Measurements from ENCODE around the gene ZNF431. TPM values are rescaled to one million over a fixed set of nuclear protein-coding genes. Genes with fewer than 3 reads are reported as not detected.

Gene ZNF431
- total and polyA plus RNA-seq, 2 of the 8 experiments (the other 6 are each of a cell fraction or from before 2014, with no cell fraction given) = 6.7 to 43.2 TPM

DNA sequence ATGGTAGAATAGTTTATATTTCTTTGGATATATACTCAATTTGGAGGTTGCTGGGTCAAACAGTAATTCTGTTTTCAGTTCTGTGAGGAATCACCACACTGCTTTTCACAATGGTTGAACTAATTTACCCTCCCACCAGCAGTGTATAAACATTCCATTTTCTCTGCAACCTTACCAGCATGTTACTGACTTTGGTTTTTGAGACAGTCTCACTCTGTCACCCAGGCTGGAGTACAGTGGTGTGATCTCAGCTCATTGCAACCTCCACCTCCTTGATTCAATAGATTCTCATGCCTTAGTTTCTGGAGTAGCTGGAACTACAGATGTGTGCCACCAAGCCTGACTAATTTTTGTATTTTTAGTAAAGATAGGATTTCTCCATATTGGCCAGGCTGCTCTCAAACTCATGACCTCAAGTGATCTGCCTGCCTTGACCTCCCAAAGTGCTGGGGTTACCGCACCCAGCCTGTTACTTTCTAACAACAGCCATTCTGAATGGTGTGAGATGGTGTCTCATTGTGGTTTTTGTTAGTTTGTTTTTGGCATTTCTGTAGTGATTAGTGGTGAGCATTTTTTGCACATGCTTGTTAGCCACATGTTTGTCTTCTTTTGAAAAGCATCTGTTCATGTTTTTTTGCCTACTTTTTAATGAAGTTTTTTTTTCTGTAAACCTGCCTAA lies 47.4 kb upstream of the ZNF431 start:
- Histone ChIP-seq H2BK120ac (replicated peaks; ENCODE audit: low read depth, low read length) (no peak overlapping the region), H3K23ac (ENCODE audit: insufficient read length) (no peak overlapping the region), H3K79me2 (ENCODE audit: control insufficient read depth in 1 of 2, insufficient read depth in 2 of 2, low read length in 2 of 2) (peaks cover 0 to 57% of the 10 kb centered on the region in 2 experiments; a peak in 3 of 4 replicates), H4K20me1 (replicated peaks in 1 of 2; ENCODE audit: control insufficient read depth in 1 of 2, insufficient read depth in 2 of 2, low read length in 2 of 2) (peaks cover 0 to 3% of the 10 kb centered on the region in 2 experiments), H2BK12ac (ENCODE audit: low read depth, low read length) (no peak overlapping the region), H2BK20ac (ENCODE audit: low read length) (no peak overlapping the region), H2BK15ac (ENCODE audit: low read length) (no peak overlapping the region), H2AFZ (ENCODE audit: low read length) (no peak overlapping the region), H3K18ac (ENCODE audit: extremely low read depth, low read length) (no peak overlapping the region), H4K5ac (ENCODE audit: insufficient read length, low read depth, low read length) (no peak overlapping the region), H3K9ac (replicated peaks in 1 of 4; ENCODE audit: extremely low read depth in 1 of 4, low read depth in 3 of 4, low read length in 3 of 4) (no peak overlapping the region), H3K23me2 (ENCODE audit: low read depth, low read length) (no peaks in the 10 kb centered on the region), H3K27ac (ENCODE audit: low read depth, low read length) (no peak overlapping the region), H4K91ac (replicated peaks; ENCODE audit: insufficient read length, low read length) (no peak overlapping the region), H3K36me3 (ENCODE audit: control insufficient read depth in 2 of 4, insufficient read depth in 4 of 4, low read length in 3 of 4) (peaks cover 0 to 44% (median 13%) of the 10 kb centered on the region in 4 experiments; a peak in 3 of 8 replicates), H3K4ac (replicated peaks; ENCODE audit: insufficient read length, low read depth, low read length) (no peak overlapping the region), H2AK5ac (ENCODE audit: low read depth, low read length) (no peak overlapping the region), H3K27me3 (replicated peaks in 1 of 4; ENCODE audit: control insufficient read depth in 3 of 4, extremely low read depth in 1 of 4, insufficient read depth in 3 of 4, low read length in 3 of 4) (no peaks in the 10 kb centered on the region), H3K9me3 (ENCODE audit: insufficient read depth in 2 of 2, low read depth in 1 of 2, low read length in 1 of 2) (no peaks in the 10 kb centered on the region; a peak in 1 of 4 replicates), H4K8ac (ENCODE audit: extremely low read depth, insufficient read depth, low read length) (no peak overlapping the region), H3K4me3 (ENCODE audit: extremely low read depth in 1 of 4, insufficient read depth in 2 of 4, low read depth in 3 of 4, low read length in 4 of 4) (no peak overlapping the region), H3K79me1 (ENCODE audit: low read depth, low read length) (peaks cover 2% of the 10 kb centered on the region; the same call in 1 of the 2 replicates), H3K4me1 (replicated peaks in 1 of 4; ENCODE audit: control insufficient read depth in 3 of 4, insufficient read depth in 4 of 4, low read length in 3 of 4) (peaks cover 0 to 4% (median 0%) of the 10 kb centered on the region in 4 experiments; a peak in 3 of 7 replicates), H3K56ac (replicated peaks; ENCODE audit: insufficient read length, low read depth, low read length) (no peak overlapping the region), H2BK5ac (ENCODE audit: low read depth, low read length) (no peak overlapping the region), H3K14ac (ENCODE audit: insufficient read length) (no peak overlapping the region), H3K4me2 (ENCODE audit: insufficient read depth in 1 of 2, low read depth in 2 of 2, low read length in 2 of 2) (no peak overlapping the region)
- WGBS, 2 experiments (ENCODE audit: extremely low coverage in 1 of 2, insufficient coverage in 1 of 2, insufficient read length in 1 of 2, insufficient replicate concordance in 2 of 2, low coverage in 1 of 2, low lambda C conversion rate in 2 of 2, missing lambda C conversion rate in 1 of 2) = 92% methylated on average over 1 of the region's 1 CpG; no CpG with 5 or more reads in 1 of the 2 experiments
- DNase-seq (ENCODE audit: low read depth in 1 of 2, low spot score in 2 of 2) = no peak
- POLR2A ChIA-PET (ENCODE audit: partially characterized antibody) = interaction anchor here (0.6 to 2.2 kb wide), 4 partner anchors 10 to 169 kb away, joined by 3 to 9 read pairs (median 4); partner anchors contain the start of gene ZNF714
- TF ChIP-seq SIN3A (conservative IDR thresholded peaks at IDR 0.05 in 1 of 2, IDR thresholded peaks at IDR 0.05 in 1 of 2; ENCODE audit: low read depth in 1 of 2, low read length in 2 of 2) (no peak), SIX5 (IDR thresholded peaks at IDR 0.05; ENCODE audit: low read depth, low read length) (no peak), YY1 (IDR thresholded peaks at IDR 0.05; ENCODE audit: low read depth, low read length) (no peak), CHD2 (IDR thresholded peaks at IDR 0.05; ENCODE audit: low read length) (no peak), ASH2L (IDR thresholded peaks at IDR 0.05; ENCODE audit: low read length) (no peak), FOSL1 (IDR thresholded peaks at IDR 0.05; ENCODE audit: insufficient read depth, low read depth, low read length) (no peak), POLR2A (IDR thresholded peaks at IDR 0.05; ENCODE audit: control extremely low read depth in 1 of 2, low read depth in 2 of 2, low read length in 2 of 2) (no peak), SP1 (IDR thresholded peaks at IDR 0.05; ENCODE audit: low read depth, low read length) (no peak), TEAD4 (IDR thresholded peaks at IDR 0.05; ENCODE audit: low read depth, low read length) (no peak), BACH1 (IDR thresholded peaks at IDR 0.05; ENCODE audit: low read length) (no peak), RFX5 (IDR thresholded peaks at IDR 0.05; ENCODE audit: borderline replicate concordance, low read depth, low read length) (no peak), CHD1 (IDR thresholded peaks at IDR 0.05; ENCODE audit: low read depth, low read length) (no peak)
- TF ChIP-seq, protein P1, sequence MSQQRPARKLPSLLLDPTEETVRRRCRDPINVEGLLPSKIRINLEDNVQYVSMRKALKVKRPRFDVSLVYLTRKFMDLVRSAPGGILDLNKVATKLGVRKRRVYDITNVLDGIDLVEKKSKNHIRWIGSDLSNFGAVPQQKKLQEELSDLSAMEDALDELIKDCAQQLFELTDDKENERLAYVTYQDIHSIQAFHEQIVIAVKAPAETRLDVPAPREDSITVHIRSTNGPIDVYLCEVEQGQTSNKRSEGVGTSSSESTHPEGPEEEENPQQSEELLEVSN (IDR thresholded peaks at IDR 0.05) = no peak
- no peak for FAIRE-seq
- CTCF ChIA-PET (ENCODE audit: partially characterized antibody) = no interaction called here
